A673 (cell line): ENCODE measurements around the gene NLRP14.

Experiments
- CTCF ChIP-seq: fragments of 300-800, 200-600 bp; sonication (generic); conservative IDR thresholded peaks from 2 replicates; pipeline ENCODE4 v1.5.1; 2017; ENCODE audit warnings: low read depth, mild to moderate bottlenecking, antibody characterized with exemption, low read length, moderate library complexity, mixed read lengths
- EZH2 ChIP-seq: fragments of 200-600 bp; sonication (generic); IDR thresholded peaks from 2 replicates; pipeline ENCODE4 v1.6.1; 2017; ENCODE audit warnings: borderline replicate concordance, low read depth, mild to moderate bottlenecking, mixed read lengths, antibody characterized with exemption, low read length; ENCODE audit not compliant: poor library complexity, severe bottlenecking

GRCh38 chr11:7032692-7033091 lies 12.4 kb downstream of the NLRP14 start:
- no peak for TF ChIP-seq CTCF
- TF ChIP-seq EZH2: no peak
